SK-N-SH treated with all-trans-retinoic acid at 6 μM for 48 hours (cell line): Measurements from ENCODE around the gene SLC12A9.

ENCODE experiments used
- ATAC-seq: fragments of 200-7000 bp; cut with Tn5 transposase; 3 replicates; pipeline ENCODE4 v1.9.1; 2020; ENCODE audit warnings: mild to moderate bottlenecking, moderate library complexity
- ARNTL ChIP-seq: fragments of 450-650 bp; formaldehyde crosslinking; IDR thresholded peaks from 2 replicates; pipeline ENCODE4 v1.5.0; 2020; ENCODE audit warnings: low read depth, mild to moderate bottlenecking, moderate library complexity, borderline replicate concordance
- BACH2 ChIP-seq: fragments of 250-450 bp; sonication (Bioruptor Pico); IDR thresholded peaks from 2 replicates; pipeline ENCODE4 v1.9.0; 2021; ENCODE audit warnings: mild to moderate bottlenecking, borderline replicate concordance
- CREB5 ChIP-seq: fragments of 250-450 bp; sonication (Bioruptor Pico); IDR thresholded peaks from 2 replicates; pipeline ENCODE4 v1.5.1; 2020; ENCODE audit warnings: low read depth, mild to moderate bottlenecking, moderate library complexity
- CSDC2 ChIP-seq: fragments of 250-450 bp; sonication (Bioruptor Pico); IDR thresholded peaks from 2 replicates; pipeline ENCODE4 v1.5.0; 2020; ENCODE audit warnings: mild to moderate bottlenecking, moderate library complexity
- ESRRG ChIP-seq: fragments of 250-450 bp; sonication (Bioruptor Pico); IDR thresholded peaks from 2 replicates; pipeline ENCODE4 v1.6.1; 2021; ENCODE audit warnings: mild to moderate bottlenecking
- GLIS3 ChIP-seq: fragments of 250-450 bp; sonication (Bioruptor Pico); IDR thresholded peaks from 2 replicates; pipeline ENCODE4 v1.5.0; 2020; ENCODE audit warnings: mild to moderate bottlenecking, moderate library complexity
- ISL1 ChIP-seq: fragments of 250-450 bp; sonication (Bioruptor Pico); IDR thresholded peaks from 2 replicates; pipeline ENCODE4 v2.1.2; 2022; ENCODE audit warnings: mild to moderate bottlenecking, moderate library complexity
- OSR1 ChIP-seq: fragments of 250-450 bp; sonication (Bioruptor Pico); IDR thresholded peaks from 2 replicates; pipeline ENCODE4 v1.8.0; 2022; ENCODE audit warnings: moderate library complexity, mild to moderate bottlenecking, inconsistent platforms
- PATZ1 ChIP-seq: fragments of 250-450 bp; sonication (Bioruptor Pico); IDR thresholded peaks from 2 replicates; pipeline ENCODE4 v1.8.0; 2020; ENCODE audit warnings: mild to moderate bottlenecking, moderate library complexity, borderline replicate concordance
- POU6F1 ChIP-seq: fragments of 250-450 bp; sonication (Bioruptor Pico); IDR thresholded peaks from 2 replicates; pipeline ENCODE4 v1.8.0; 2021; ENCODE audit warnings: low read depth, mild to moderate bottlenecking, moderate library complexity, borderline replicate concordance
- PPARA ChIP-seq: fragments of 250-450 bp; sonication (Bioruptor Pico); IDR thresholded peaks from 2 replicates; pipeline ENCODE4 v1.5.0; 2020; ENCODE audit warnings: mild to moderate bottlenecking, borderline replicate concordance
- RARB ChIP-seq: fragments of 250-450 bp; sonication (Bioruptor Pico); IDR thresholded peaks from 2 replicates; pipeline ENCODE4 v1.8.0; 2021; ENCODE audit warnings: mild to moderate bottlenecking, moderate library complexity
- SNAI2 ChIP-seq: fragments of 250-450 bp; sonication (Bioruptor Pico); IDR thresholded peaks from 2 replicates; pipeline ENCODE4 v1.5.0; 2020; ENCODE audit warnings: mild to moderate bottlenecking, moderate library complexity
- TCF4 ChIP-seq: fragments of 250-450 bp; sonication (Bioruptor Pico); IDR thresholded peaks from 2 replicates; pipeline ENCODE4 v1.8.0; 2021; ENCODE audit warnings: mild to moderate bottlenecking, moderate library complexity, borderline replicate concordance
- TOX ChIP-seq: fragments of 250-450 bp; sonication (Bioruptor Pico); IDR thresholded peaks from 2 replicates; pipeline ENCODE4 v1.8.0; 2021; ENCODE audit warnings: mild to moderate bottlenecking, moderate library complexity, borderline replicate concordance
- TSHZ2 ChIP-seq: fragments of 250-450 bp; sonication (Bioruptor Pico); IDR thresholded peaks from 2 replicates; pipeline ENCODE4 v1.5.0; 2020; ENCODE audit warnings: mild to moderate bottlenecking, moderate library complexity
- ZFP3 ChIP-seq: fragments of 250-450 bp; sonication (Bioruptor Pico); IDR thresholded peaks from 2 replicates; pipeline ENCODE4 v1.5.0; 2020; ENCODE audit warnings: mild to moderate bottlenecking, moderate library complexity
- ZFP30 ChIP-seq: fragments of 450-650 bp; formaldehyde crosslinking; IDR thresholded peaks from 2 replicates; pipeline ENCODE4 v1.5.0; 2022; ENCODE audit warnings: mild to moderate bottlenecking, moderate library complexity
- ZNF70 ChIP-seq: fragments of 450-650 bp; formaldehyde crosslinking; IDR thresholded peaks from 2 replicates; pipeline ENCODE4 v1.5.0; 2020; ENCODE audit warnings: mild to moderate bottlenecking, moderate library complexity
- ZNF8 ChIP-seq: fragments of 450-650 bp; formaldehyde crosslinking; IDR thresholded peaks from 2 replicates; pipeline ENCODE4 v1.5.0; 2020; ENCODE audit warnings: mild to moderate bottlenecking, moderate library complexity

Gene SLC12A9

GRCh38 chr7:100823534-100823933, 29.0 kb upstream of the SLC12A9 start:
- no peak for ATAC-seq
- no peak for TF ChIP-seq ZNF8
- no peak for TF ChIP-seq ZFP3 (CRISPR knock-in tag)
- no peak for TF ChIP-seq POU6F1
- no peak for TF ChIP-seq ESRRG (CRISPR knock-in tag)
- no peak for TF ChIP-seq PPARA (CRISPR knock-in tag)
- TF ChIP-seq ZNF70 (CRISPR knock-in tag): no peak
- TF ChIP-seq ZFP30 (CRISPR knock-in tag): no peak
- TF ChIP-seq RARB (CRISPR knock-in tag): no peak
- no peak for TF ChIP-seq PATZ1
- TF ChIP-seq CSDC2 (CRISPR knock-in tag): no peak
- no peak for TF ChIP-seq OSR1 (CRISPR knock-in tag)

DNA sequence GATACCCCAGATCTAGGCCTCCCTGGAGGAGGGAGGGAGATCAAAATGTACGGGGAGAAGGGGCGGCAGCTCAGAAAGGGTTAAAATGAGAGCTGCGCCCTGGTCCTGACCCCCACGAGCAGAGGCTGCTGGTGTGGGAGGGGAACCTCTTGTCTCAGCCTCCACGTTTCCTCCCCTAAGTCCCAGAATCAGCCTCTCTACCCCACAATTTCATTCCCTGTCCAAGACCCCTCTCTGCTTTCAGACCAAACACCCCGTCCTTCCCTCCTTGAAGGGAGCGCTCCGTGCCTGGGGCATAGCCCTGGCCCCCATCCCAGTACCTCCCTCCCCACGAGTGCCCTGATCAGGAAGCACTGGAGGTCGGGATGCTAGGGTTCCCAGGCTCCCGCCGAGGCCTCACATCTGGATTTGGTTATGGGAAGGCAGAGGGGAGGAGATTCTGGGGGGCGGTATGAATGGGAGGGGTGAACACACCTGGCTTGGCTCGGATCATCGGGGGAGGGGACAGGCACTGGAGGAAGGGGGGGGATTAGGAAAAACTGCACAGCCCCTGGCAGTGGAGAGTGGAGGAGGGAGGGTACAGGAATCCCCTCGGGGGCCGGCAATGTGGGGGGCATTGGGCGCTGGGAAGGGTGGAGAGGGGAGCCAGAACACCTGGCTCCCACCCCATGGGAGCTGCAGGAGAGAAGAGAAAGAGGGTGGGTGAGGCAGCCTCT, 27.9 kb upstream of the SLC12A9 start:
- TF ChIP-seq CREB5 (CRISPR knock-in tag) (no peak), SNAI2 (no peak), GLIS3 (no peak), TCF4 (no peak)
- TF ChIP-seq, all 23 proteins: peak for 0
- ATAC-seq: no peak

GRCh38 chr7:100825215-100825671, 27.3 kb upstream of the SLC12A9 start:
- TF ChIP-seq ESRRG (CRISPR knock-in tag) (no peak), ZFP3 (CRISPR knock-in tag) (no peak)
- TF ChIP-seq, all 23 proteins: peak for 0
- peak; percentile 11 for ATAC-seq

- peak; percentile 58 for ATAC-seq
- TF ChIP-seq ZFP3 (CRISPR knock-in tag) (no peak), SNAI2 (no peak), ARNTL (CRISPR knock-in tag) (no peak), PATZ1 (no peak), BACH2 (CRISPR knock-in tag) (no peak), ZNF70 (CRISPR knock-in tag) (no peak), ZNF8 (no peak), TSHZ2 (CRISPR knock-in tag) (no peak), POU6F1 (no peak), TCF4 (no peak), RARB (CRISPR knock-in tag) (no peak), TOX (CRISPR knock-in tag) (no peak), OSR1 (CRISPR knock-in tag) (no peak), PPARA (CRISPR knock-in tag) (no peak), ISL1 (CRISPR knock-in tag) (no peak), CREB5 (CRISPR knock-in tag) (no peak)
These were observed 26.6 kb upstream of the SLC12A9 start for GRCh38 chr7:100825751-100826513.
